GM19372 (cell line): ENCODE results near the gene ST8SIA5.

ENCODE experiments used
- ATAC-seq: cut with Tn5 transposase; IDR thresholded peaks from one replicate; pipeline ENCODE4 v1.9.1; 2021; ENCODE audit warnings: mild to moderate bottlenecking, low read depth, moderate library complexity; ENCODE audit not compliant: unreplicated experiment

The ST8SIA5 gene

GRCh38 chr18:46716336-46716735 is 40.5 kb downstream of the ST8SIA5 start:
- ATAC-seq = no peak

GRCh38 chr18:46715062-46715461 is 41.8 kb downstream of the ST8SIA5 start:
- ATAC-seq = no peak

GRCh38 chr18:46712406-46712805 is 44.4 kb downstream of the ST8SIA5 start:
- ATAC-seq = no peak

DNA sequence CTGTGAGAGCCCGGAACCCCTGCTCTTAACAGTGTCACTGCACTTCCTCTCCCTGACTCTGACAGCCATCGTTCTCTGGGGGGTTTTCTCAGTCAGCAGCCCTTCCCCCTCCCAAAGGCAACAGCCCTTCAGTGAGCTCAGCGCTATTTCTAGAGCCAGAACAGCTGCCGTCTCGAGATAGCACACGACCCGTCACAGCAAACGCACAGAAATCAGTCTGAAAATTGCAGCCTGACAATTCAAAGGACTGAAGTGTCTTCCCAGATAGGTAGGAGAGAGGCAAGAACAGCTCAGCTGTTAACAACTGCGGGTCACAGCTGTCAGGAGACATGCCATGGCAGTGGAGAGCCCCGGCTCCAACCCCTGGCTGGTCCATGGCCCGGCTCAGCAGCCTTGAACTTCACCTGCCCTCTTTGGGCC is 45.4 kb downstream of the ST8SIA5 start:
- no peak for ATAC-seq

GRCh38 chr18:46706968-46707367 is 49.9 kb downstream of the ST8SIA5 start:
- ATAC-seq = no peak

GRCh38 chr18:46705521-46705920 is 51.3 kb downstream of the ST8SIA5 start:
- ATAC-seq = no peak

GRCh38 chr18:46704816-46705215 is 52.0 kb downstream of the ST8SIA5 start:
- ATAC-seq = no peak

GRCh38 chr18:46704189-46704588 is 52.7 kb downstream of the ST8SIA5 start:
- no peak for ATAC-seq

DNA sequence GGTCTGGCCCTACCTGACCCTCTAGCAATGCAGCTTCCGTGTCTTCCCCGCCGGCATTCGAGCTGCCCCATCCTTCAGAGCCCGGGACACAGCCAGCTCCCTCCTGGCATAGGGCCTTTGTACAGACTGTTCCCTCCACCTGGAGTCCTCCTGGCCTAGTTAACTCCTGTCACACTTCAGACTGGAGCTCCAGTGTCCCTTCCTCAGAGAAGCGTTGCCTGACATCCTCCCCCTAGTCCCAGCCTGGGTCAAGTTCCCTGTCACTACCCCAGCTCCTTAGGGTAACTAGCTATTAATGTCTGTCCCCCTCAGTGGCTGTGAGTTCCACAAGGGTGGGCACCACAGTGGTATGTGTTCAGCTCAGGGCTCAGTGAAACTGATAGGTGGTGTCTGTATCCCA is 54.4 kb downstream of the ST8SIA5 start:
- no peak for ATAC-seq

DNA sequence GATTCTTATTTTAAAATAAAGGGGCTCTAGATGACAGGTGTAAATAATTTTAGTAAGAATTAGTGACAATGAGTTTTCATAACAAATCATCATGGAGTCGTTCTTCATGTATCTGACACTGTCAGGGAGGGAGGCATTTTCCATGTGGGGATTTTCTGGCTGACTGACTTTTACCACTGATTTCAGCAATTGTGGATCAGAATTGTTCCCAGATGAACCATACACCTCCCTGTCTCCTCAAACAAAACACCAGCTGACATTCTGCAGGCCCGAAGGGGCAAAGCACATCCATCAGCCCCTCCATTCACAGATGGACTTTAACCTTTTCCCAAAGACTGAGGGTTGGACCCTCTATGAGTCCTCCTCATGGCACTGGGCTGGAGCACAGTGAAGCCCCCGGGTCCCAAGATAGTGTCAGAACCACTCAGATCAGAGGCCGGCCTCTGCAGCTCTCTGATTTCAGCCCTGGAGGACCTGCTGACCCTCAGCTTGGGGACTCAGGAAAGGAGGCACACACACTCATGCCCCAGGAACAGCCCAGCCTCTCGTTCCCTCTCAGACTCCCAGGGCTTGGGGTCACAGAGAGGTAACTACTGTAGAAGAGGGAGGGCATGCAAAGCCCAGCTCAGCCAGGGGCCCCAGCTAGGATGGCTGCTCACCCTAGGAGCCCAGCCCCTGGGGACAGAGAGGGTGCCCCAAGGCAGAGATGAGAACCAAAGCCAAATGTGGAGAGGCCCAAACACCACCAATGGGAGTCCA is 56.6 kb downstream of the ST8SIA5 start:
- ATAC-seq = no peak

DNA sequence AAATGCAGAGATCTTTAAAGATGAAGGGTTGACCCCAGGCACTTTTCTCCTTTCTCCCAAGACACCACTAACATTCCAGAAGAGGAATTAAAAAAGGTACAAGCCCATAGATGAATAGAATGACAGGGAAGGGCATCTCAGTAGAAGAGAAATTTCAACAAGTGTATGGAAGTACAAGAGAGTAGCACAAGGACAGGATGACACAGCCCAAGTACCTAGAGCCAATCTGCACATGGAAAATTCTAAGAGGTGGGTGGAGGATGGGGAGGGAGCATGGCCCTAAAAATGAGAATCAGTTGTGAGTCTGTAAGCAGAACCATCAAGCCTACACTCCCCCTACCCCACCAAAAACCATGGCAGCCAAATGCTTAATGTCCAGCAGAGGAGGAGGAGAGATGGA is 60.2 kb downstream of the ST8SIA5 start:
- no peak for ATAC-seq

GRCh38 chr18:46696268-46696667 is 60.6 kb downstream of the ST8SIA5 start:
- ATAC-seq = no peak

DNA sequence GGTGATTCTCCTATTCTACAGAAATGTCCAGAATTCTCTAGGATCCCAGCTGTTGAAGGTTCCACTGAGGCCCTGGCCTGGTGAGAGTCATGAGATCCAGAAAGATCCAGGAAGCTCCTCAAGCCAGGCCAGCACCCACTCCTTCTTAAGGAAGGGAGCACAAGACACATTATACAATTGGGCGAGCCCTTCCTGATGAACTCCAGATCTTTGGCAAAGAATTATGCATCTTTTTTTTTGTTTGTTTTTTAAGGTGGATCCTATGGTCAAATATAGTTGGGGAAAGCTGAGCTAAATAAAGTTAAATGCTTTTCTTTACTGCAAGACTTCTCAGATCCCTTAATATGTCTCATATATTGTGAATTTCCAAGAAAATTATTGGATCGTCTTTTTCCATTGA is 62.9 kb downstream of the ST8SIA5 start:
- no peak for ATAC-seq

GRCh38 chr18:46688853-46689525 is 67.9 kb downstream of the ST8SIA5 start:
- no peak for ATAC-seq

GRCh38 chr18:46686186-46686585 is 70.7 kb downstream of the ST8SIA5 start:
- no peak for ATAC-seq

GRCh38 chr18:46683252-46683651 is 73.6 kb downstream of the ST8SIA5 start:
- ATAC-seq = no peak

- no peak for ATAC-seq
These were observed 75.8 kb downstream of the ST8SIA5 start for GRCh38 chr18:46680784-46681695.

DNA sequence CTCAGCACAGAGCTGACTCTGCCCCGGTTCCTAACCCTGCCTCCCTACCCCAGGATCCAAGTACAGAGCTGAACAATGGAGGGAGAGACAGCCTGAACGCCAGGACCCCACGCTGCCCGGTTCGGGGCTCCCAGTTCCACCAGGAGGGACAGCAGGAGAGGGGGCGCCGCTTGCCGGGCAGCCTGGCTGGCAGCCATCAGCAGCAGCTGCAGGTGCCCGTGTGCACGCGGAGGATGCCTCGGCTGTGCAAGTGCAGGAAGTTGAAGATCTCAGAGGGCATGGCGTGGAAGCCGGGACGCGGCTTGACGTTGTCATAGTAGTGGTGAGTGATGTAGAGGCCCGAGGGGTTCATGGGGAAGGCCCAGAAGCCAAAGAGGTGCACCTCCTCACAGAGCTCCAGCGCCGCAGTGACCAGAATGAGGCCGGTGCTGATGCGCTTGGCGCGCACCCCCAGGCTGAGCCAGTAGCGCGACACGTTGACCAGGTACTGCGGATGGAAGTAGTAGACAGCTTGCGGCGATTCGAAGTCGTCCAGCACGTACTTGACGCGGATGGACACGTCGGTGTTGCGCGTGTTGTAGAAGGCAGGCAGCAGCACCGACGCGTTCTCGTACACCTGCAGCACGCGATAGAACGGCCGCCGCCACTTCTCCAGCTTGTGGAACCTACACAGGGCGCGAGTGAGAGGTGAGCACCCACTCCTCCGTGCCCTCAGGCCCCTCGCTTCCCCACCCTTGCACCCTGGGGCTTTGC is 76.8 kb downstream of the ST8SIA5 start:
- ATAC-seq = no peak

- ATAC-seq = no peak
These were observed 78.0 kb downstream of the ST8SIA5 start for GRCh38 chr18:46678785-46679399.

DNA sequence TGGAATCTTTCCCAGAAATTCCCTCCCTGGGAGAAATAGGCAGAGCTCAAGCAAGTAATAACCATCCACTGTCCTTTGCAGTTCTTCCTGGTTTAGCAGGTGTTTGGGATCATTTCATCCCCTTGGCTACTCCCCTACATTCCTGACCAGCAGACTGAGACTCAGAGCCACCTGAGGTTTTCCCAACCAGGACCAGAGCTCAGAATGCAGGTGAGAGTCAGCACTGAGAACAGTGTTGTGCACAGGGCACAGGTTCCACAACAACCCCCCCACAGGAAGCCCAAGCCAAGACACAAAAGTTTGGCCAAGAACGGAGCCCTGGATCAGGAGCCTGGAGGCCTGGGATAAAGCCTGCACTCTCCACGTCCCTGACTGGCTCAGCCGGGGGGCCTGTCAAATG is 78.8 kb downstream of the ST8SIA5 start:
- ATAC-seq = no peak
